ENCODE results near the gene AKAP13.

Gene AKAP13

GRCh38 chr15:85563328-85563727 lies 182.9 kb downstream of the AKAP13 start:
- H3K27me3 Mint-ChIP-seq, result no peaks in the 10 kb centered on the region

GRCh38 chr15:85563731-85564130 lies 183.3 kb downstream of the AKAP13 start:
- peaks cover 16% of the 10 kb centered on the region for H3K4me1 Mint-ChIP-seq

More at GRCh38 chr15:85563328-85563727, 182.9 kb downstream of the AKAP13 start:
- Mint-ChIP-seq H3K36me3 (peaks cover 7% of the 10 kb centered on the region), H3K4me1 (peaks cover 15% of the 10 kb centered on the region), H3K9me3 (no peaks in the 10 kb centered on the region), H3K27ac (peak overlapping the region; percentile 53), H3K4me3 (no peak overlapping the region)
- DNase-seq (ENCODE audit: low spot score in 2 of 2) (no peak), ATAC-seq (ENCODE audit: low read depth) (no peak)

DNA sequence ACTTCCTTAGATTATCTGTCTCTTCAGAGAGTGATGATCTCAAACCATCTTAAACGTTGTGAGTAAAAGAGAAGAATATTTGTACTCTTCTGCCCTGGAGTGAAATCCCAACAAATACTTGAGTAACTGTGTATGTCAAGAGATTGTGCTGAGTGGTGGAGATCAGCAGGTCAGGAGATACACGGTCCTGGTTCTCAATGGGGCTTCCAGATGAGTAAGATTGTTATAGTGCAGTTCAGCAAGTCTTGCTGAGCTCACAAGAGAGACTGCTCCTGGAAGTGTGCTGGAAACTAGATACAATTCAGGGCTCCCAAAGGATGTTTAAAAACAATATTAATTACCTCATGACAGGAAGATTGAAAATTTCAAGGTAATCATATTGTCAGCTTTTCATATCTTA lies 184.3 kb downstream of the AKAP13 start:
- H3K9me3 Mint-ChIP-seq, result peaks cover 2% of the 10 kb centered on the region
- H3K4me1 Mint-ChIP-seq, result peaks cover 21% of the 10 kb centered on the region
- H3K27me3 Mint-ChIP-seq, result no peaks in the 10 kb centered on the region
- DNase-seq (ENCODE audit: low spot score in 2 of 2) (no peak), ATAC-seq (ENCODE audit: low read depth) (no peak)
- H3K4me3 Mint-ChIP-seq, result no peak overlapping the region
- H3K27ac Mint-ChIP-seq, result peak overlapping the region; percentile 28
- H3K36me3 Mint-ChIP-seq, result peaks cover 11% of the 10 kb centered on the region

More at GRCh38 chr15:85563731-85564130, 183.3 kb downstream of the AKAP13 start:
- Mint-ChIP-seq H3K27ac (peak overlapping the region; percentile 53), H3K4me3 (no peak overlapping the region), H3K36me3 (peaks cover 7% of the 10 kb centered on the region), H3K9me3 (no peaks in the 10 kb centered on the region), H3K27me3 (no peaks in the 10 kb centered on the region)
- ATAC-seq (ENCODE audit: low read depth) (no peak), DNase-seq (ENCODE audit: low spot score in 2 of 2) (no peak)

DNA sequence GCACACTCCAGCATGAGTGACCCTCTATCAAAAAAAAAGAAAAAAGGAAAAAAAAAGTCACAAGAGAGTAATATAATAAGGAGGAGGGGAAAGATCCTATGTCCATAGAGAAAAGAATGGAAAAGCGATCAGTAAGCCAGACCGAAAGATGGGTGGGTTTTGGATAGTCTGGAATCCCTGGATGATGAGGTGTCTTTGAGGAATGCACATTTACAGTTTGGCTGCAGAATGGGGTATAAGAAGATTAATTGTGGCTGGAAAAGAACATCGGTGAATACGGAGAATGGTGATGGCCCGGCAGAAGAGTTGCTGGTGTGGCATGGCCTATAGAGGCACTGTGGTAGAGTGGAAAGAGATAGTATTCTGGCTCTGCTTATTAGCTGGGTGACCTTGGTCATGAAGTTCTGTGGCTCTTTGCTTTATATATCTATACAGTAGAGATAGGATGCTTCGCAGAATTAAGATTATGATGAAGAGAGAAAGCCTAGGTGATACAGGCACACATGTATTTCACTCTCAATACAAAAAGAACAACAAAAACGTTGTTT lies 187.9 kb downstream of the AKAP13 start:
- Mint-ChIP-seq H3K4me1 (peaks cover 39% of the 10 kb centered on the region), H3K9me3 (peaks cover 2% of the 10 kb centered on the region), H3K4me3 (no peak overlapping the region), H3K27me3 (no peaks in the 10 kb centered on the region), H3K36me3 (peaks cover 12% of the 10 kb centered on the region), H3K27ac (peak overlapping the region; percentile 79)
- no peak for ATAC-seq (ENCODE audit: low read depth)
- DNase-seq (ENCODE audit: low spot score in 2 of 2), result no peak

GRCh38 chr15:85570336-85570735 lies 189.9 kb downstream of the AKAP13 start:
- peaks cover 32% of the 10 kb centered on the region for H3K4me1 Mint-ChIP-seq

GRCh38 chr15:85571780-85572179 lies 191.4 kb downstream of the AKAP13 start:
- peaks cover 26% of the 10 kb centered on the region for H3K4me1 Mint-ChIP-seq
- H3K36me3 Mint-ChIP-seq, result peaks cover 15% of the 10 kb centered on the region

More at GRCh38 chr15:85570336-85570735, 189.9 kb downstream of the AKAP13 start:
- DNase-seq (ENCODE audit: low spot score in 2 of 2) (no peak), ATAC-seq (ENCODE audit: low read depth) (no peak)
- H3K27me3 Mint-ChIP-seq, result no peaks in the 10 kb centered on the region
- H3K36me3 Mint-ChIP-seq, result peaks cover 13% of the 10 kb centered on the region
- H3K4me3 Mint-ChIP-seq, result no peak overlapping the region
- H3K27ac Mint-ChIP-seq, result peak overlapping the region; percentile 62
- H3K9me3 Mint-ChIP-seq, result peaks cover 2% of the 10 kb centered on the region

DNA sequence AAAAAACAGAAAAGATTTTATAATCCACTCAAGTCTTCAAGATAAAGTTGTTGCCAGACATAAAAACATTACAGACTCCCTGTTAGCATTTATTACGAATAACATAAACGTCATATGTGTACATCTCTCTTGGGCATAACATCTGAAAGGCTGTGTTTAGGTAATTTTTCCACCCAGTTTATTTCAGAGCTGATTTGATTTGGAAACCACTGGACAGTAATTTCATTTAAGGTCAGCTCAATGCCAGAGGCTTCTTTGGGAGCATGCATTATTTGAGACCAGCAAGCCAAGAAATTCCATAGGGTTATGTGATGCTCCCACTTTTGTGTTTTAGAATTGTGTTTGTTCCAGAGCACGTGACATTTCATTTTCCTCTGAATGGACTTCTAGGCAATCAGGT lies 196.0 kb downstream of the AKAP13 start:
- peaks cover 23% of the 10 kb centered on the region for H3K36me3 Mint-ChIP-seq
- H3K4me3 Mint-ChIP-seq, result no peak overlapping the region
- ATAC-seq (ENCODE audit: low read depth), result no peak
- peaks cover 32% of the 10 kb centered on the region for H3K4me1 Mint-ChIP-seq
- no peaks in the 10 kb centered on the region for H3K9me3 Mint-ChIP-seq
- no peak for DNase-seq (ENCODE audit: low spot score in 2 of 2)
- H3K27me3 Mint-ChIP-seq, result no peaks in the 10 kb centered on the region
- H3K27ac Mint-ChIP-seq, result peak overlapping the region; percentile 68

More at GRCh38 chr15:85571780-85572179, 191.4 kb downstream of the AKAP13 start:
- H3K27ac Mint-ChIP-seq, result peak overlapping the region; percentile 67
- no peak overlapping the region for H3K4me3 Mint-ChIP-seq
- DNase-seq (ENCODE audit: low spot score in 2 of 2) (no peak), ATAC-seq (ENCODE audit: low read depth) (no peak)
- H3K9me3 Mint-ChIP-seq, result peaks cover 2% of the 10 kb centered on the region
- H3K27me3 Mint-ChIP-seq, result no peaks in the 10 kb centered on the region

DNA sequence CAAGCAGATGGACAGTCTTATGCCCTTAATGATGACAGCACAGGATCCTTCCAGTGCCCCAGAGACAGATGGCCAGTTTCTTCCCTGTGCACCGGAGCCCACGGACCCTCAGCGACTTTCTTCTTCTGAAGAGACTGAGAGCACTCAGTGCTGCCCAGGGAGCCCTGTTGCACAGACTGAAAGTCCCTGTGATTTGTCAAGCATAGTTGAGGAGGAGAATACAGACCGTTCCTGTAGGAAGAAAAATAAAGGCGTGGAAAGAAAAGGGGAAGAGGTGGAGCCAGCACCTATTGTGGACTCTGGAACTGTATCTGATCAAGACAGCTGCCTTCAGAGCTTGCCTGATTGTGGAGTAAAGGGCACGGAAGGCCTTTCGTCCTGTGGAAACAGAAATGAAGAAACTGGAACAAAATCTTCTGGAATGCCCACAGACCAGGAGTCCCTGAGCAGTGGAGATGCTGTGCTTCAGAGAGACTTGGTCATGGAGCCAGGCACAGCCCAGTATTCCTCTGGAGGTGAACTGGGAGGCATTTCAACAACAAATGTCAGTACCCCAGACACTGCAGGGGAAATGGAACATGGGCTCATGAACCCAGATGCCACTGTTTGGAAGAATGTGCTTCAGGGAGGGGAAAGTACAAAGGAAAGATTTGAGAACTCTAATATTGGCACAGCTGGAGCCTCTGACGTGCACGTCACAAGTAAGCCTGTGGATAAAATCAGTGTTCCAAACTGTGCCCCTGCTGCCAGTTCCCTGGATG lies 198.7 kb downstream of the AKAP13 start:
- Mint-ChIP-seq H3K4me3 (no peak overlapping the region), H3K4me1 (peaks cover 48% of the 10 kb centered on the region), H3K27me3 (no peaks in the 10 kb centered on the region), H3K9me3 (no peaks in the 10 kb centered on the region), H3K36me3 (peaks cover 29% of the 10 kb centered on the region), H3K27ac (peak overlapping the region; percentile 99)
- ATAC-seq (ENCODE audit: low read depth), result no peak
- DNase-seq (ENCODE audit: low spot score in 2 of 2), result no peak

- H3K36me3 Mint-ChIP-seq, result peaks cover 29% of the 10 kb centered on the region
- DNase-seq (ENCODE audit: low spot score in 2 of 2), result no peak
- H3K27me3 Mint-ChIP-seq, result no peaks in the 10 kb centered on the region
These were observed 199.7 kb downstream of the AKAP13 start for GRCh38 chr15:85579957-85580694.

DNA sequence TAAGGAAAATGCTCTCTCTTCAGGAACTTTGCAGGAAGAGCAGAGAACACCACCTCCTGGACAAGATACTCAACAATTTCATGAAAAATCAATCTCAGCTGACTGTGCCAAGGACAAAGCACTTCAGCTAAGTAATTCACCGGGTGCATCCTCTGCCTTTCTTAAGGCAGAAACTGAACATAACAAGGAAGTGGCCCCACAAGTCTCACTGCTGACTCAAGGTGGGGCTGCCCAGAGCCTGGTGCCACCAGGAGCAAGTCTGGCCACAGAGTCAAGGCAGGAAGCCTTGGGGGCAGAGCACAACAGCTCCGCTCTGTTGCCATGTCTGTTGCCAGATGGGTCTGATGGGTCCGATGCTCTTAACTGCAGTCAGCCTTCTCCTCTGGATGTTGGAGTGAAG lies 200.5 kb downstream of the AKAP13 start:
- DNase-seq (ENCODE audit: low spot score in 2 of 2), result peak; percentile 25 to 38
- Mint-ChIP-seq H3K4me1 (peaks cover 59% of the 10 kb centered on the region), H3K27me3 (no peaks in the 10 kb centered on the region), H3K4me3 (peak overlapping the region; percentile 75), H3K27ac (peak overlapping the region; percentile 99), H3K36me3 (peaks cover 29% of the 10 kb centered on the region), H3K9me3 (no peaks in the 10 kb centered on the region)
- ATAC-seq (ENCODE audit: low read depth), result peak; percentile 43

More at GRCh38 chr15:85579957-85580694, 199.7 kb downstream of the AKAP13 start:
- peak overlapping the region; percentile 99 for H3K27ac Mint-ChIP-seq
- peak overlapping the region; percentile 75 for H3K4me3 Mint-ChIP-seq
- peak; percentile 5 for ATAC-seq (ENCODE audit: low read depth)
- H3K9me3 Mint-ChIP-seq, result no peaks in the 10 kb centered on the region
- peaks cover 53% of the 10 kb centered on the region for H3K4me1 Mint-ChIP-seq

- Mint-ChIP-seq H3K36me3 (peaks cover 30% of the 10 kb centered on the region), H3K9me3 (no peaks in the 10 kb centered on the region), H3K27me3 (no peaks in the 10 kb centered on the region), H3K4me3 (peak overlapping the region; percentile 75), H3K27ac (peak overlapping the region; percentile 99), H3K4me1 (peaks cover 62% of the 10 kb centered on the region)
- ATAC-seq (ENCODE audit: low read depth) (peak; percentile 11), DNase-seq (ENCODE audit: low spot score in 2 of 2) (peak; percentile 22)
These were observed 201.1 kb downstream of the AKAP13 start for GRCh38 chr15:85581495-85581894.

GRCh38 chr15:85582131-85583079 lies 202.0 kb downstream of the AKAP13 start:
- Mint-ChIP-seq H3K36me3 (peaks cover 27% of the 10 kb centered on the region), H3K9me3 (no peaks in the 10 kb centered on the region), H3K4me1 (peaks cover 62% of the 10 kb centered on the region), H3K27ac (peak overlapping the region; percentile 99), H3K27me3 (no peaks in the 10 kb centered on the region), H3K4me3 (peak overlapping the region; percentile 75)
- ATAC-seq (ENCODE audit: low read depth) (peak; percentile 65), DNase-seq (ENCODE audit: low spot score in 2 of 2) (peak; percentile 50)

DNA sequence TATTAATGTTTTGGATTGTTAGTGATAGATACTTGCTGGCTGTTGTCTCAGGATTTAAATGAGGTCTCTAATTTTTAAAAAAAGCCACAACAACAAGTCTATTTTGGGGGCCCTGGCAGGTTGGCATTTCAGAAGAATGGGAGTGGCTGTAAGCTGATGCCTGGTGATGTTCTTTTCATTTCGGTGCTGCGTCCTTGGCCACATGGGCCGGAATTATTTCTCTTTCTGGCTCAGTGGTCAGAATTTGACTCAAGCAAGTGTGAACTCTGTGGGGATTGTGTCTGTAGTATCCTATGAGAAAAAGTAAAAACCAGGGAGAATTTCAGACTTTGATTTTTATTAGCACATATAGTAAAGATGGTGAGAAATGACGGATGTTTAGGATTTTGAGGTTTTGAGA lies 203.0 kb downstream of the AKAP13 start:
- DNase-seq (ENCODE audit: low spot score in 2 of 2), result no peak

More for the DNA sequence above, 203.0 kb downstream of the AKAP13 start:
- H3K36me3 Mint-ChIP-seq, result peaks cover 27% of the 10 kb centered on the region
- H3K27me3 Mint-ChIP-seq, result no peaks in the 10 kb centered on the region
- no peaks in the 10 kb centered on the region for H3K9me3 Mint-ChIP-seq
- peak overlapping the region; percentile 75 for H3K4me3 Mint-ChIP-seq
- peaks cover 62% of the 10 kb centered on the region for H3K4me1 Mint-ChIP-seq
- no peak for ATAC-seq (ENCODE audit: low read depth)
- H3K27ac Mint-ChIP-seq, result peak overlapping the region; percentile 99

All from memory B cell (primary cell).